ENCODE measurements around the gene HNRNPLL.

The HNRNPLL gene

GRCh38 chr2:38516526-38516925, 86.2 kb downstream of the HNRNPLL start:
- TF ChIP-seq CTCF (IDR thresholded peaks at IDR 0.05; ENCODE audit: low read depth, low read length): no peak
- H3K4me1 ChIP-seq: peaks cover 6% of the 10 kb centered on the region; the same call in 1 of the 2 replicates
- H3K4me3 ChIP-seq (ENCODE audit: low read depth, low read length): no peak overlapping the region
- H3K9me3 ChIP-seq: no peaks in the 10 kb centered on the region
- no peaks in the 10 kb centered on the region for H3K27me3 ChIP-seq
- no peaks in the 10 kb centered on the region for H3K36me3 ChIP-seq
- no peak for DNase-seq

- H3K9me3 ChIP-seq: no peaks in the 10 kb centered on the region
- H3K36me3 ChIP-seq: no peaks in the 10 kb centered on the region
- DNase-seq: no peak
- TF ChIP-seq CTCF (IDR thresholded peaks at IDR 0.05; ENCODE audit: low read depth, low read length): no peak
- H3K4me3 ChIP-seq (ENCODE audit: low read depth, low read length): no peak overlapping the region
- H3K27me3 ChIP-seq: no peaks in the 10 kb centered on the region
- H3K4me1 ChIP-seq: peaks cover 6% of the 10 kb centered on the region; the same call in 1 of the 2 replicates
These were observed 86.6 kb downstream of the HNRNPLL start for GRCh38 chr2:38516122-38516521.

- no peaks in the 10 kb centered on the region for H3K27me3 ChIP-seq
- peaks cover 6% of the 10 kb centered on the region; the same call in 1 of the 2 replicates for H3K4me1 ChIP-seq
- H3K4me3 ChIP-seq (ENCODE audit: low read depth, low read length): no peak overlapping the region
- TF ChIP-seq CTCF (IDR thresholded peaks at IDR 0.05; ENCODE audit: low read depth, low read length): no peak
- no peaks in the 10 kb centered on the region for H3K9me3 ChIP-seq
- peak; percentile 14 for DNase-seq
- H3K36me3 ChIP-seq: no peaks in the 10 kb centered on the region
These were observed 87.3 kb downstream of the HNRNPLL start for GRCh38 chr2:38515155-38516074.

- no peak for DNase-seq
- Histone ChIP-seq H3K9me3 (no peaks in the 10 kb centered on the region), H3K36me3 (no peaks in the 10 kb centered on the region), H3K27me3 (no peaks in the 10 kb centered on the region), H3K4me3 (ENCODE audit: low read depth, low read length) (no peak overlapping the region), H3K4me1 (peaks cover 9% of the 10 kb centered on the region)
- TF ChIP-seq CTCF (IDR thresholded peaks at IDR 0.05; ENCODE audit: low read depth, low read length): no peak
These were observed 88.0 kb downstream of the HNRNPLL start for GRCh38 chr2:38514603-38515154.

- H3K9me3 ChIP-seq: no peaks in the 10 kb centered on the region
- no peaks in the 10 kb centered on the region for H3K36me3 ChIP-seq
- peaks cover 25% of the 10 kb centered on the region for H3K4me1 ChIP-seq
- H3K4me3 ChIP-seq (ENCODE audit: low read depth, low read length): no peak overlapping the region
- DNase-seq: no peak
- no peak for TF ChIP-seq CTCF (IDR thresholded peaks at IDR 0.05; ENCODE audit: low read depth, low read length)
- H3K27me3 ChIP-seq: no peaks in the 10 kb centered on the region
These were observed 90.5 kb downstream of the HNRNPLL start for GRCh38 chr2:38512211-38512610.

All from BE2C (cell line).